NCI-H1048 (cell line): ENCODE results near the gene LPP.
"Not testable (repeated sequence)": the region's sequence is repeated elsewhere in the genome, so short reads cannot be mapped to it uniquely, and the experiment has no call there.

Source experiments
- DNase-seq: peaks from one replicate; lab custom pipeline; 2025; lab: John Stamatoyannopoulos, UW

Gene LPP

GRCh38 chr3:188594139-188594538 lies 440.2 kb downstream of the LPP start:
- DNase-seq, result no peak

DNA sequence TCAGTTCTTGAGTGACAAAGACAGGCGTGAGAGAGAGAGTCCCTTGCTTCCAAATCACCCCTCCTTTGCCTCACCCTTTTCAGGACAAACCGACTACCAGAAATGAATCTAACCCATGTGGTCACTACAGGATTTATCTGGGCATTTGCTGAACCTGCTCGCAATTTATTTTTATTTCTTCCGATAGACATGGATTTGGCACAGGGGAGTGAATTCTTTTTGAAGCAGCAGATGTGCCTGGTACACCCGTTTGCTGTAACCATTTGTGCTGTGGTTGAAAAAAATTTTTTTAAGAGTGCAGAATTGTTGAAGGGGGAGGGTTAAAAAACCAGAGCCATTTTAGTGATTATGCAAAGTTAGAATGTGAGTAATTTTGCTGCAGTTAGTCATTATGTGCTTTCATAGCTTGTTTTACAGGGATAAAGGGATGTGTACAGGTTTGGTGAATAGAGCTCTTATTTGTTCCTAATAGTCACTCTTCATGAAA lies 442.0 kb downstream of the LPP start:
- DNase-seq, result peak; percentile 24

DNA sequence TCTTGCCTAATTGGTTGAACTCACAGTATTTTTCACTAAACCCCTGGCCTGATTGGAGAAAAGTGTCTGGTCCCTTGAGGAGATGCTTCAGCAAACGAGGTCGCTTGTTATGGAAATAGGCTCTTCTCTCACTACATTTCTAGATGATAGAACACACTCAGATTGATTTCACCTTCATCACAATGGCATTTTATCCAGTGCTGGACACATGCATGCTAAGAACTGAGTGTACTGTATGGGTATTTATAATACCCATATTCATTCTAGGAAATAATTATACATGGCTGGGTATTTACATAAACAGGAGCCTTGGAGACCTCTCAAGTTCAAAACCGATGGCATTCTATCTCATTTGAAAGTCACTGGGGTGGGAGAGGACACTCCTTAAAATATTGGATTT lies 444.9 kb downstream of the LPP start:
- no peak for DNase-seq

DNA sequence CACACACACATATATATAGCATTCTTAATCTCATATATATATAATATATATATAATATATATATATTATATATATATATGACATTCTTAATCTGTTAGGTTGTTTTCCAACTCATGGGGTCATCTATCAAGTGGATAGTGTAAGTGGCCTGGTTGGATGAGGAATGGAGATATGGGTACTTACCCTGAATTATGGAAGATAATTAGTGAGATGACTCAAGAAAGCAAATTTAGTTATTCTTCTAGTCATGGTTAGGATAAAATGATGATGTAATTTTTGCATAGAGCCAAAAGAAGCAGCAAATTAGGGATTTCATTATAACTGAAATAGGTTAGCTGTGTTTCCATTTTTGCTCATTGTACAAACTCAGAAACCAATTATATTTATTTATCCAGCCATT lies 448.2 kb downstream of the LPP start:
- DNase-seq, result no peak

DNA sequence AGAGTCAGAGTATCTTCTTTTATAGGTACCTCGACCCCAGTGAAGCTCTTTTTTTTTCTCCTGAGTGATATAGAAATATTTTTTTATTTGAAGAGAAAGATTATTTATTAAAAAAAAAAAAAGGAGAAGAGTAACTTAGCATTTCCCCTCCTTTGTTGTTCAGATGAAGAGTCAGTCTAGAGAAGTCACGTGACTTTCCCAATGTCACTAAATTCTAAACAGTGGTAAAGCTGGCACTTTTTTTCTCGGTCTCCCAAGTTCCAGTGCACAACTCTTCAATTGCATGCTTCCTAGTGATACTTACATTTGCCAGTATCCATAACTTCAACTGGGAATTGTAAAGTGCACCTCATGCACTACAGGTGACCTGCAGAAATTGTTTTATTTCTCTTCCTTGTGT lies 448.7 kb downstream of the LPP start:
- no peak for DNase-seq

GRCh38 chr3:188604651-188605050 lies 450.7 kb downstream of the LPP start:
- no peak for DNase-seq

GRCh38 chr3:188605231-188605630 lies 451.3 kb downstream of the LPP start:
- DNase-seq, result no peak

GRCh38 chr3:188605905-188606304 lies 451.9 kb downstream of the LPP start:
- no peak for DNase-seq

- DNase-seq, result no peak
These were observed 453.9 kb downstream of the LPP start for GRCh38 chr3:188607805-188608315.

- no peak for DNase-seq
These were observed 454.4 kb downstream of the LPP start for GRCh38 chr3:188608401-188608800.

DNA sequence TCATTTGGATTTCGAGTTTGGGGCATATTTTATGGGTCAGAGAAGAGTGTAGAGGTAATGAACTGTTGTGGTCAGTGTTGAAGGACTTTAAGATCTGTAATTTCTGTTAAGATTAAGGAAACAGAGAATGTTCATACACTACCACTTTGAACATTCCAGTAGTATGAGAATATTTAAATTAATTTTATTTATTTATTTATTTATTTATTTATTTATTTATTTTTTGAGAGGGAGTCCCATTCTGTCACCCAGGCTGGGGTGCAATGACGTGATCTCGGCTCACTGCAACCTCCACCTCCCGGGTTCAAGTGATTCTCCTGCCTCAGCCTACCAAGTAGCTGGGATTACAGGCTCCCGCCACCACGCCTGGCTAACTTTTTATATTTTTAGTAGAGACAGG lies 459.8 kb downstream of the LPP start:
- DNase-seq, result not testable (repeated sequence)

DNA sequence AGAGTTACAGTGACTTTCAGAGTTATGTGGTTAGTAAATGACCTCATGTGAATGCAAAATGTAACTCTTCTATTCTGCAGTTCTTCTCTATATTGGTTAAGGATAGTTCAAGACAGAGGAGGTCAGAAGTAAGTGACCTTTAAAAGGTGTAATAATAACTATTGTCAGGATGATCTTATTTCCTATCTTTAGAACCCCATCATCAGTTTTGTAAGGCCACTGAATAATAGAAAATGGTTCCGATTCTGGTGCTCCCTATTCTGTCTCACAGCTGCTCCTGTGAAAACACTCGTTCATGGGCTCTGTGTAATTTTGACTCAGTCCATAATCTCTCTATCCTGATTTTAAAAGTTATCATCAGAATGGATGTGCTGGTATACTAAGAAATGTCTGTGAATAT lies 463.3 kb downstream of the LPP start:
- no peak for DNase-seq

GRCh38 chr3:188617988-188618701 lies 464.2 kb downstream of the LPP start:
- DNase-seq, result no peak

DNA sequence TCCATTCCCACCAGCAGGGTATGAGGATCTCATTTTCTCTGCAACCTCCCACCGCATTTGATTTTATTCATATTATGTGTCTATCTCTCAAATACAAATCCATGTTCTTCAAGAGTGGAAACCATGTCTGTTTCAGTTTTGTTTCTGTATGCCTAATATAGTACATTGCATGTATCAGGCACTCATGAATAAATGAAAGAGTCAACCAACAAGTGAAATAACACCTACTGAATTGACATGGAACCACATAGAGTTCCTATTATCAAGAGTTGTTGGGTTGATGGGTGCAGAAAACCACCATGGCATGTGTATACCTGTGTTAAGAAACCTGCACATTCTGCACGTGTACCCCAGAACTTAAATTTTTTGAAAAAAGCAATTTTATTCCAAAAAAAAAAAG lies 466.8 kb downstream of the LPP start:
- no peak for DNase-seq

DNA sequence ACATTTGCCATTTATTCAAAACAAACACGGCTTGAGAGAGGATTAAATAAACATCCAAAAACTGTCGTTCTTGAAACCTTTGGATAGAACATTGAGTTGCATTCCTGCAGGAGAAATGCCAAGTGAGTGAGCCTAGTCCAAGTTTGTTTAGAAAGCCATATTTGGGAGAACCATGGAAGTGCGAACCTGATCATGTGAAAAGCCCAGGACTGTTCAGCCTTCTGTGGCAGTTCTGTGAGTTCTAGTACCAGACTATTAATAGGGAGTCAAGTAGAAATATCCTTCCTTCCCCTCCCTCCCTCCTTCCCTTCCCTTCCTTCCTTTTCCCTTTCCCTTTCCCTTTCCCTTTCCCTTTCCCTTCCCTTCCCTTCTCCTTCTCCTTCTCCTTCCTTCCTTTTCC lies 470.4 kb downstream of the LPP start:
- no peak for DNase-seq

DNA sequence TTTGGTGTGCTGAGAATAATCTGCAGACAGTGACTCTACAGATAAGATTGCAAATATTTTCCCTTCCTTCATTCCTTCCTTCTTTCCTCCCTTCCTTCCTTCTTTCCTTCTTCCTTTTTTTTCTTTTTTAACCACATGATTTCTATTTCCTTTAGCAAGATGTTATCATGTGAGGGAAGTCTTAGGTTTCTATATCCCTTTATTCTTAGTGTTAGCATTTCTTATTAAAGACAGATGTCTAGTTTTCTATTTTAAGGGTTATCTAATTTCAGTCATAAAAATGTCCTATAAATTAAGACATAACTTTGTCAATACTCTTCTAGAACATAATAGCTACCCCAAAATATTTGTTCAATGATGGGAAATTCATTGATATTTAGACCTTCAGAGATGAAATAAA lies 470.9 kb downstream of the LPP start:
- DNase-seq, result no peak

- DNase-seq, result no peak
These were observed 473.7 kb downstream of the LPP start for GRCh38 chr3:188627652-188628051.

DNA sequence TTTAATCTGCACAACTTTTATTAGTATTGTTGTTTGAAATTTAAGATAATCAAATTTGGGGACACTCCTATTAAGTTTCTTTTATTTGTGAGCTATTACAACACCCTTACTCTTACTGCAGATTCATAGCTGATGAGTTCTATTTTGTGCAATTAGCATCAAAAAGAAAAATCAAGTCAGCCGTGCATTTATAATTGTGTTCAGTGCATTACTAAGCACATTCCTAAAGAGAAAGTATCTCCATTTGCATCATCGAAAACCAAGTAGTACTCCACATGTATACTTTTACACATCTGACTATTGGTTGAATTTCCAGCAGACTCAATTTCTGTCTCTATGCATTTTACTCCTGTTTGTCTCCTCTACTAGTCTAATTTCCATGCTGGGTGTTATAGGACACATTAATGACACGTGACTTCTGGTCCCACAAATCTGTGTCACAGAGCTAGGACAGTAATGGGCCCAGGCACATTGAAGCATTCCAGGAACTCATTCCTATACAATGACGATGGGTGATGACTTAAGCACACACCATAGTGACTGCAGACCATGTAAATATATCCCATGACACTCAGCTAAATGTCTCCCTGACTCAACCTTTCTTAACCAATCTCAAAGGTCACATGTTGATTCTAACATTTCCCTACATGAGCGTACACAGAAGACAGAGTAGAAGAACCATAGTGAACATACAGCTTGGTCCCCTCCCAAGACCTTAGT lies 477.5 kb downstream of the LPP start:
- no peak for DNase-seq

- DNase-seq, result no peak
These were observed 479.2 kb downstream of the LPP start for GRCh38 chr3:188633206-188633605.

DNA sequence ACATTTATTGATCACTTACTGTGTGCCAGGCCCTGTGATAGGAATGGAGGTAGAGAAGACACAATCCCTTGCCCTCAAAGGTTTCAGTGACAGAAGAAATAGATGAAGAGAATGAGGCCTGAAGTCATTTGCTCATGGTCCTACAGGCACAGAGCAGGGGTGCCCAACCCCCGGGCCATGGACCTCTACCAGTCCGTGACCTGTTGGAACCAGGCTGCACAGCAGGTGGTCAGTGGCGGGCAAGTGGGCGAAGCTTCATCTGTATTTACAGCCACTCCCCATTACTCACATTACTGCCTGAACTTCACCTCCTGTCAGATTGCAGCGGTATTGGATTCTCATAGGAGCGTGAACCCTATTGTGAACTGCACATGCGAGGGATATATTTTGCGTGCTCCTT lies 480.3 kb downstream of the LPP start:
- DNase-seq, result no peak

- peak; percentile 79 for DNase-seq
These were observed 481.5 kb downstream of the LPP start for GRCh38 chr3:188635258-188636042.

- not testable (repeated sequence) for DNase-seq
These were observed 482.3 kb downstream of the LPP start for GRCh38 chr3:188636292-188636691.

DNA sequence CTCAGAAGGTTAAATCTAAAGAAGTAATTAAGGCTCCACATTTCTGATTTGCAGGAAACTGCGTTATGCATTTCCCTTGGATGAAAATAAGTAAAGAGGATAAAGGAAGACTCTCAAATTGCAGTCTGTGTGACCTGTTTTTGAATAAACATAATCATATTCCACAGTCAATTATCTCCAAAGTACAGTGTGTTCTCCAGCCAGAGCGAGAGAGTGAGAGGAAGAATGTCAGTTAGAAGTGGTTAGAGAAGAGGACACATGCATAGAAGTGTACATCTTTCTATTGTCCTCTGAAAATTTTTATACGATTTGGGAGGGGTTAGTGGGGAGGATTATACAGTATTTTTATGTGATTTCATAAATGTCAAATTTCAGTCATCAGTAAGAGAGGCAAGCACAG lies 487.1 kb downstream of the LPP start:
- no peak for DNase-seq
